Measurements from ENCODE around the gene SDK1. TPM values are rescaled to one million over a fixed set of nuclear protein-coding genes. Genes with fewer than 3 reads are reported as not detected.

SDK1 gene
- total and polyA plus RNA-seq, 11 donors: 2.2 to 5.8 (median 3.4) TPM

GRCh38 chr7:4100148-4100547 lies 799.1 kb downstream of the SDK1 start:
- Histone ChIP-seq H3K9me3 (no peaks in the 10 kb centered on the region), H3K36me3 (no peaks in the 10 kb centered on the region), H3K27me3 (no peaks in the 10 kb centered on the region), H3K4me3 (no peak overlapping the region), H3K4me1 (no peaks in the 10 kb centered on the region), H3K27ac (no peak overlapping the region)
- 85 to 88% (median 87%) methylated on average over 8 of the region's 8 CpGs for WGBS, 4 donors
- TF ChIP-seq POLR2A (IDR thresholded peaks at IDR 0.05): no peak
- TF ChIP-seq, protein P1, sequence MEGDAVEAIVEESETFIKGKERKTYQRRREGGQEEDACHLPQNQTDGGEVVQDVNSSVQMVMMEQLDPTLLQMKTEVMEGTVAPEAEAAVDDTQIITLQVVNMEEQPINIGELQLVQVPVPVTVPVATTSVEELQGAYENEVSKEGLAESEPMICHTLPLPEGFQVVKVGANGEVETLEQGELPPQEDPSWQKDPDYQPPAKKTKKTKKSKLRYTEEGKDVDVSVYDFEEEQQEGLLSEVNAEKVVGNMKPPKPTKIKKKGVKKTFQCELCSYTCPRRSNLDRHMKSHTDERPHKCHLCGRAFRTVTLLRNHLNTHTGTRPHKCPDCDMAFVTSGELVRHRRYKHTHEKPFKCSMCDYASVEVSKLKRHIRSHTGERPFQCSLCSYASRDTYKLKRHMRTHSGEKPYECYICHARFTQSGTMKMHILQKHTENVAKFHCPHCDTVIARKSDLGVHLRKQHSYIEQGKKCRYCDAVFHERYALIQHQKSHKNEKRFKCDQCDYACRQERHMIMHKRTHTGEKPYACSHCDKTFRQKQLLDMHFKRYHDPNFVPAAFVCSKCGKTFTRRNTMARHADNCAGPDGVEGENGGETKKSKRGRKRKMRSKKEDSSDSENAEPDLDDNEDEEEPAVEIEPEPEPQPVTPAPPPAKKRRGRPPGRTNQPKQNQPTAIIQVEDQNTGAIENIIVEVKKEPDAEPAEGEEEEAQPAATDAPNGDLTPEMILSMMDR (IDR thresholded peaks at IDR 0.05): no peak
- intact Hi-C loops (cut with DNase I): no loop called here
- DNase-seq (no peak), ATAC-seq (no peak)

GRCh38 chr7:4100691-4101090 lies 799.6 kb downstream of the SDK1 start:
- no peaks in the 10 kb centered on the region for H3K9me3 ChIP-seq

GRCh38 chr7:4102231-4102841 lies 801.3 kb downstream of the SDK1 start:
- TF ChIP-seq, protein P1 (IDR thresholded peaks at IDR 0.05): no peak
- no peak for TF ChIP-seq POLR2A (IDR thresholded peaks at IDR 0.05)
- no peaks in the 10 kb centered on the region for H3K9me3 ChIP-seq
- WGBS, 4 donors: 66 to 87% (median 74%) methylated on average over 12 to 14 of the region's 14 CpGs
- no peaks in the 10 kb centered on the region for H3K4me1 ChIP-seq
- DNase-seq: no peak
- intact Hi-C loops (cut with DNase I): no loop called here
- no peak overlapping the region for H3K4me3 ChIP-seq
- no peaks in the 10 kb centered on the region for H3K27me3 ChIP-seq
- ATAC-seq: no peak
- H3K36me3 ChIP-seq: no peaks in the 10 kb centered on the region
- no peak overlapping the region for H3K27ac ChIP-seq

More at GRCh38 chr7:4100691-4101090, 799.6 kb downstream of the SDK1 start:
- H3K36me3 ChIP-seq: no peaks in the 10 kb centered on the region
- 91 to 95% (median 93%) methylated on average over 10 to 11 of the region's 11 CpGs for WGBS, 4 donors
- H3K27ac ChIP-seq: no peak overlapping the region
- no peaks in the 10 kb centered on the region for H3K27me3 ChIP-seq
- TF ChIP-seq, protein P1 (IDR thresholded peaks at IDR 0.05): no peak
- no peak for TF ChIP-seq POLR2A (IDR thresholded peaks at IDR 0.05)
- intact Hi-C loops (cut with DNase I): no loop called here
- no peak overlapping the region for H3K4me3 ChIP-seq
- DNase-seq (no peak), ATAC-seq (no peak)
- H3K4me1 ChIP-seq: no peaks in the 10 kb centered on the region

DNA sequence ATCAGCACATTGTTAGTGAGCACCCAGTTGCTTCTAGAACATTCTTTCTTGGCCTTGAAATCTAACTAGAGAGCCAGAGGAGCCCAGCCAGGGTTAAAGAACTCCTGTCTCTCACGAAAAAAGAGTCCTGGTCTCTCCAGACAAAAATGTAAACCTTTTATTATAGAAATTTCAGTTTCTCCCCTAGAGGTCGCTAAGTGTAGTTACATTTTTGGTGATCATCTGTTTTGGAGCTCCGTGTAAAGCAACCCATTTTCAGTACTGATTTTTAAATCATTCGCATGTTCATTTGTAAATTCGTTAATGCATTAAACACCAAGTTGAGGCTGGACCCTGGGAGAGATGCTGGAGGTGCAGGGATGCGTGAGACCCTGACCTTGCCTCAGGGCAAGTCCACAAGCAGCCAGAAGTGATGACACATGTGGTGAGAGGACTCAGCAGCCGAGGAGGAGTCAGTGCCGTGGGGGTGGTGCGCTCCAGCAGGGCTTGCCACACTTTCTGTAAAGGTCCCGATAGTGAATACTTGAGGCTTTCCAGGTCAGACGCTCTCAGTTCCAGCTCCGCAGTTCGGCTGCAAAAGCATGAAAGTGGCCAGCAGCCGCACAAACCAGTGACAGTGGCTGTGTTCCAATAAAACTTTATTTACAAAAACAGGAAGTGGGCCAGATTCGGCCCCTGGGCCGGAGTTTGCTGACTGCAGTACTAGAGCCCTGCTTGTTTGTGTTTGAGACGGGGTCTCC lies 802.5 kb downstream of the SDK1 start:
- Histone ChIP-seq H3K9me3 (no peaks in the 10 kb centered on the region), H3K4me1 (no peaks in the 10 kb centered on the region), H3K4me3 (no peak overlapping the region), H3K27ac (no peak overlapping the region), H3K36me3 (no peaks in the 10 kb centered on the region), H3K27me3 (no peaks in the 10 kb centered on the region)
- DNase-seq (no peak), ATAC-seq (no peak)
- TF ChIP-seq, protein P1 (IDR thresholded peaks at IDR 0.05): peak in 2 of 12 donors; percentile 25 to 33
- TF ChIP-seq POLR2A (IDR thresholded peaks at IDR 0.05): no peak
- intact Hi-C loops (cut with DNase I): no loop called here
- WGBS, 4 donors: 75 to 84% (median 79%) methylated on average over 13 to 17 of the region's 17 CpGs
